ENCODE measurements around the gene RCAN1.
A peak's percentile ranks its signal among the peaks of the same experiment; 100 is the strongest.

DNA sequence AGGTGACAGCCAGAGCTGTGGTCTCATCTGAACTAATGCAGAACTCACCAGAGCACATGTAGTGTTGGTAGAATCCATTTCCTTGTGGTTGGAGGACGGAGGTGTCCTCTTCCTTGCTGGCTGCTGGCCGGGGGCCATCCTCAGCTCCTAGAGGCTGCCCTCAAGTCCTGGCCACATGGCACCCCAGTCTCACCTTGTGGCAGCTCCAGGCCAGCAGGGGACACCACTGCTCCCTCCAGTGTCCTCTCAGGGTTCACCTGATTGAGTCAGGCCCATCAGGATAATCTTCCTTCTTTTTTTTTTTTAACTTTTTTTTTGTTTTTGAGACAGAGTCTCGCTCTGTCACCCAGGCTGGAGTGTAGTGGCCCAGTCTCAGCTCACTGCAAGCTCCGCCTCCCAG lies 105.8 kb downstream of the RCAN1 start:
- TF ChIP-seq POLR2A (IDR thresholded peaks at IDR 0.05; ENCODE audit: insufficient read depth in 1 of 2, low read depth in 2 of 2, low read length in 2 of 2) (no peak), BRD4 (CRISPR knock-in tag; IDR thresholded peaks at IDR 0.05) (no peak), ZNF274 (CRISPR knock-in tag; IDR thresholded peaks at IDR 0.05) (no peak), NR2C2 (CRISPR knock-in tag; IDR thresholded peaks at IDR 0.05; ENCODE audit: borderline replicate concordance) (no peak), HNRNPUL1 (IDR thresholded peaks at IDR 0.05; ENCODE audit: low read depth, low read length) (no peak), MAZ (IDR thresholded peaks at IDR 0.05; ENCODE audit: borderline replicate concordance, low read depth, low read length) (no peak), MAZ (CRISPR knock-in tag; IDR thresholded peaks at IDR 0.05; ENCODE audit: low read depth) (no peak), MEF2D (CRISPR knock-in tag; IDR thresholded peaks at IDR 0.05) (no peak), CEBPB (IDR thresholded peaks at IDR 0.05; ENCODE audit: borderline replicate concordance, low read depth, low read length) (no peak)
- TF ChIP-seq, protein P1, sequence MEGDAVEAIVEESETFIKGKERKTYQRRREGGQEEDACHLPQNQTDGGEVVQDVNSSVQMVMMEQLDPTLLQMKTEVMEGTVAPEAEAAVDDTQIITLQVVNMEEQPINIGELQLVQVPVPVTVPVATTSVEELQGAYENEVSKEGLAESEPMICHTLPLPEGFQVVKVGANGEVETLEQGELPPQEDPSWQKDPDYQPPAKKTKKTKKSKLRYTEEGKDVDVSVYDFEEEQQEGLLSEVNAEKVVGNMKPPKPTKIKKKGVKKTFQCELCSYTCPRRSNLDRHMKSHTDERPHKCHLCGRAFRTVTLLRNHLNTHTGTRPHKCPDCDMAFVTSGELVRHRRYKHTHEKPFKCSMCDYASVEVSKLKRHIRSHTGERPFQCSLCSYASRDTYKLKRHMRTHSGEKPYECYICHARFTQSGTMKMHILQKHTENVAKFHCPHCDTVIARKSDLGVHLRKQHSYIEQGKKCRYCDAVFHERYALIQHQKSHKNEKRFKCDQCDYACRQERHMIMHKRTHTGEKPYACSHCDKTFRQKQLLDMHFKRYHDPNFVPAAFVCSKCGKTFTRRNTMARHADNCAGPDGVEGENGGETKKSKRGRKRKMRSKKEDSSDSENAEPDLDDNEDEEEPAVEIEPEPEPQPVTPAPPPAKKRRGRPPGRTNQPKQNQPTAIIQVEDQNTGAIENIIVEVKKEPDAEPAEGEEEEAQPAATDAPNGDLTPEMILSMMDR (CRISPR knock-in tag; IDR thresholded peaks at IDR 0.05), result peak; percentile 60
- TF ChIP-seq, protein P2, sequence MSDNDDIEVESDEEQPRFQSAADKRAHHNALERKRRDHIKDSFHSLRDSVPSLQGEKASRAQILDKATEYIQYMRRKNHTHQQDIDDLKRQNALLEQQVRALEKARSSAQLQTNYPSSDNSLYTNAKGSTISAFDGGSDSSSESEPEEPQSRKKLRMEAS (IDR thresholded peaks at IDR 0.05), result 0 out of 2 replicates have a peak, but pooled peaks have one; percentile 18
- TF ChIP-seq, protein P3, sequence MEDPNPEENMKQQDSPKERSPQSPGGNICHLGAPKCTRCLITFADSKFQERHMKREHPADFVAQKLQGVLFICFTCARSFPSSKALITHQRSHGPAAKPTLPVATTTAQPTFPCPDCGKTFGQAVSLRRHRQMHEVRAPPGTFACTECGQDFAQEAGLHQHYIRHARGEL (CRISPR knock-in tag; IDR thresholded peaks at IDR 0.05), result no peak
- TF ChIP-seq, protein P4, sequence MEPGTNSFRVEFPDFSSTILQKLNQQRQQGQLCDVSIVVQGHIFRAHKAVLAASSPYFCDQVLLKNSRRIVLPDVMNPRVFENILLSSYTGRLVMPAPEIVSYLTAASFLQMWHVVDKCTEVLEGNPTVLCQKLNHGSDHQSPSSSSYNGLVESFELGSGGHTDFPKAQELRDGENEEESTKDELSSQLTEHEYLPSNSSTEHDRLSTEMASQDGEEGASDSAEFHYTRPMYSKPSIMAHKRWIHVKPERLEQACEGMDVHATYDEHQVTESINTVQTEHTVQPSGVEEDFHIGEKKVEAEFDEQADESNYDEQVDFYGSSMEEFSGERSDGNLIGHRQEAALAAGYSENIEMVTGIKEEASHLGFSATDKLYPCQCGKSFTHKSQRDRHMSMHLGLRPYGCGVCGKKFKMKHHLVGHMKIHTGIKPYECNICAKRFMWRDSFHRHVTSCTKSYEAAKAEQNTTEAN (CRISPR knock-in tag; conservative IDR thresholded peaks at IDR 0.05), result no peak

Data from HepG2 (cell line).